ENCODE results near the gene PRKCB.

Gene PRKCB

DNA sequence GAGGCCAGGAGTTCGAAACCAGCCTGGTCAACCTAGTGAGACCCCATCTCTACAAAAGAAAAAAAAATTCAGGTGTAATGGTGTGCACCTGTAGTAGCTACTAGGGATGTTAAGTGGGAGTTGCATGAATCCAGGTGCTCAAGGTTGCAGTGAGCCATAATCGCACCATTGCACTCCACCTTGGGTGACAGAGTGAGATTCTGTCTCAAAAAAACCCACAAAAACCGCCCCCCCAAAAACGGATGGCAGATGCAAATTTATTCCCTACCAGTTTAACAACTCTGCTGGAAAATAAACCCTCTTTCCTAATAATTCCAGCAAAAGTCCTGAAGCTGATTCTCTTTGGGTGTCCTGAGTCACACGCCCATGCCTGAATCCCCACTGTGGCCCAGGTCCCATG, 140.3 kb downstream of the PRKCB start:
- Histone ChIP-seq H3K9ac (ENCODE audit: low read length) (no peak overlapping the region), H3K36me3 (replicated peaks; ENCODE audit: low read depth, low read length) (no peaks in the 10 kb centered on the region), H2AFZ (ENCODE audit: low read depth, low read length) (no peak overlapping the region), H3K27me3 (ENCODE audit: low read depth, low read length) (peaks cover 27% of the 10 kb centered on the region; the same call in 1 of the 2 replicates), H3K79me2 (ENCODE audit: low read length) (no peaks in the 10 kb centered on the region), H3K9me3 (ENCODE audit: insufficient read depth, low read length) (no peaks in the 10 kb centered on the region), H4K20me1 (ENCODE audit: insufficient read depth, low read length) (no peaks in the 10 kb centered on the region), H3K4me2 (ENCODE audit: low read length) (no peak overlapping the region), H3K27ac (ENCODE audit: low read length) (no peak overlapping the region), H3K4me1 (ENCODE audit: low read length) (no peaks in the 10 kb centered on the region), H3K4me3 (ENCODE audit: low read length) (no peak overlapping the region)
- TF ChIP-seq EZH2phosphoT487 (IDR thresholded peaks at IDR 0.05; ENCODE audit: low read depth) = no peak
- TF ChIP-seq, protein P1, sequence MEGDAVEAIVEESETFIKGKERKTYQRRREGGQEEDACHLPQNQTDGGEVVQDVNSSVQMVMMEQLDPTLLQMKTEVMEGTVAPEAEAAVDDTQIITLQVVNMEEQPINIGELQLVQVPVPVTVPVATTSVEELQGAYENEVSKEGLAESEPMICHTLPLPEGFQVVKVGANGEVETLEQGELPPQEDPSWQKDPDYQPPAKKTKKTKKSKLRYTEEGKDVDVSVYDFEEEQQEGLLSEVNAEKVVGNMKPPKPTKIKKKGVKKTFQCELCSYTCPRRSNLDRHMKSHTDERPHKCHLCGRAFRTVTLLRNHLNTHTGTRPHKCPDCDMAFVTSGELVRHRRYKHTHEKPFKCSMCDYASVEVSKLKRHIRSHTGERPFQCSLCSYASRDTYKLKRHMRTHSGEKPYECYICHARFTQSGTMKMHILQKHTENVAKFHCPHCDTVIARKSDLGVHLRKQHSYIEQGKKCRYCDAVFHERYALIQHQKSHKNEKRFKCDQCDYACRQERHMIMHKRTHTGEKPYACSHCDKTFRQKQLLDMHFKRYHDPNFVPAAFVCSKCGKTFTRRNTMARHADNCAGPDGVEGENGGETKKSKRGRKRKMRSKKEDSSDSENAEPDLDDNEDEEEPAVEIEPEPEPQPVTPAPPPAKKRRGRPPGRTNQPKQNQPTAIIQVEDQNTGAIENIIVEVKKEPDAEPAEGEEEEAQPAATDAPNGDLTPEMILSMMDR (IDR thresholded peaks at IDR 0.05; ENCODE audit: low read depth, low read length) = no peak

DNA sequence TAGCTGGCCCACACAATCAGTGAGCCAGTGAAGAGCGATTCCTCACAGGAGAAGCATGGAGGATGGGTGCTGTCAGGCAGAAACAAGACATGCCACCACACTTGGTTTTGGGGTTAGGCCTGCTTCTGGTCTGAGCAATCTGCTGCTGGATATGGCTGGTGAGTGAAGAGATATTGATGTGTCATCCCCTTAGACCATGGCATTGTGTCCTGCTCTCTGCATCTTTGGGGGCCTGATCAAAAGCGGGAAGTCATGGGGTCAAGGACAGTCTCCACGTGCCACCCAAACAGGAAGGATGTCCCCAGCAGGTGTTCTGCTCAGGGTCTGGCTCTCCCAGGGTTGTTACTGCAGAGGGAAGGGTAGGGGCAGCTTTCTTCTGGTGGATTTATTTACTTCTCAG, 140.7 kb downstream of the PRKCB start:
- H3K79me2 ChIP-seq (ENCODE audit: low read length) = no peaks in the 10 kb centered on the region
- H3K36me3 ChIP-seq (replicated peaks; ENCODE audit: low read depth, low read length) = no peaks in the 10 kb centered on the region
- H3K4me2 ChIP-seq (ENCODE audit: low read length) = no peak overlapping the region
- H3K27me3 ChIP-seq (ENCODE audit: low read depth, low read length) = peaks cover 25% of the 10 kb centered on the region; the same call in 1 of the 2 replicates
- H2AFZ ChIP-seq (ENCODE audit: low read depth, low read length) = no peak overlapping the region
- H3K9ac ChIP-seq (ENCODE audit: low read length) = no peak overlapping the region
- H3K27ac ChIP-seq (ENCODE audit: low read length) = no peak overlapping the region
- H3K4me3 ChIP-seq (ENCODE audit: low read length) = no peak overlapping the region
- no peaks in the 10 kb centered on the region for H3K9me3 ChIP-seq (ENCODE audit: insufficient read depth, low read length)
- H4K20me1 ChIP-seq (ENCODE audit: insufficient read depth, low read length) = no peaks in the 10 kb centered on the region
- TF ChIP-seq, protein P1 (IDR thresholded peaks at IDR 0.05; ENCODE audit: low read depth, low read length) = no peak
- TF ChIP-seq EZH2phosphoT487 (IDR thresholded peaks at IDR 0.05; ENCODE audit: low read depth) = no peak
- H3K4me1 ChIP-seq (ENCODE audit: low read length) = no peaks in the 10 kb centered on the region

DNA sequence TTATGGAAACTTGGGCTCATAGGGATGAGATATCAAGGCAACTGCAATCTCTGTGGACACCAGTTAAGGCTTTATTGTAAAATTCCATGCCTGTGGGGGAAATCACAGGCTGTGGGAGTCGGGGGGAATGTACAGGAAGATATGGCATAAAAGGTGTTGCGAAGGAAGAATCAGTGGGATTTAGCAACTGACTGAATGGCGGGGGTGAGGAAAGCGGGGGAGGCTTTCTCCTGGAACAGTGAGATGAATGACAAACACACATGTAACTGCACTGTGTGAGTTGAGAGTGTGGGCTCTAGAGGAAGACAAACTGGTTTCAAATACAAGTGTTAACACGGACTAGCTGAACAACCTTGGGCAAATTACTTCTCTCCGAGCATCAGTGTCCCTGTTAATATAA, 143.7 kb downstream of the PRKCB start:
- TF ChIP-seq, protein P1 (IDR thresholded peaks at IDR 0.05; ENCODE audit: low read depth, low read length) = no peak
- TF ChIP-seq EZH2phosphoT487 (IDR thresholded peaks at IDR 0.05; ENCODE audit: low read depth) = no peak
- no peaks in the 10 kb centered on the region for H4K20me1 ChIP-seq (ENCODE audit: insufficient read depth, low read length)
- no peak overlapping the region for H3K4me2 ChIP-seq (ENCODE audit: low read length)
- H3K9ac ChIP-seq (ENCODE audit: low read length) = no peak overlapping the region
- H3K27ac ChIP-seq (ENCODE audit: low read length) = no peak overlapping the region
- H3K9me3 ChIP-seq (ENCODE audit: insufficient read depth, low read length) = no peaks in the 10 kb centered on the region
- no peak overlapping the region for H3K4me3 ChIP-seq (ENCODE audit: low read length)
- no peaks in the 10 kb centered on the region for H3K36me3 ChIP-seq (replicated peaks; ENCODE audit: low read depth, low read length)
- H3K4me1 ChIP-seq (ENCODE audit: low read length) = no peaks in the 10 kb centered on the region
- H3K79me2 ChIP-seq (ENCODE audit: low read length) = no peaks in the 10 kb centered on the region
- peaks cover 40% of the 10 kb centered on the region for H3K27me3 ChIP-seq (ENCODE audit: low read depth, low read length)
- H2AFZ ChIP-seq (ENCODE audit: low read depth, low read length) = no peak overlapping the region

DNA sequence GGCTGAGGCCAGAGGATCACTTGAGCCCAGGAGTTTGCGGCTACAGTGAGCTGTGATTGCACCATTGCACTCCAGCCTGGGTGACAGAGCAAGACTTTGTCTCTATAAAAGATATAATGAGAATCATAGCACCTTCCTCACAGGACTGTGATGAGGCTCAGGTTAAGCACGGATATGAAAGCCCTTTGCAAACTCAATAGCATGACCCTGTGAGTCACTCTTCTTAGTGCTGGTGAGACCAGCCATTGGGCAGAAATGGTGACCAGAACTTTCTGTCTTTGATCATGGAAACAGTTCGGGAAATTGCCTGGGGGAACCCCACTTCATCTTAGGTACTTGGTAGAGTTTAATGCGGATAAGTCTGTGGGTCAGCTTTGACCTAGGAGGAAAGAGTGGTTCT, 144.2 kb downstream of the PRKCB start:
- H3K27me3 ChIP-seq (ENCODE audit: low read depth, low read length) = peaks cover 43% of the 10 kb centered on the region
- no peak overlapping the region for H3K27ac ChIP-seq (ENCODE audit: low read length)
- H3K4me2 ChIP-seq (ENCODE audit: low read length) = no peak overlapping the region
- H3K9ac ChIP-seq (ENCODE audit: low read length) = no peak overlapping the region
- H3K36me3 ChIP-seq (replicated peaks; ENCODE audit: low read depth, low read length) = no peaks in the 10 kb centered on the region
- H2AFZ ChIP-seq (ENCODE audit: low read depth, low read length) = no peak overlapping the region
- H3K79me2 ChIP-seq (ENCODE audit: low read length) = no peaks in the 10 kb centered on the region
- H3K9me3 ChIP-seq (ENCODE audit: insufficient read depth, low read length) = no peaks in the 10 kb centered on the region
- no peak for TF ChIP-seq EZH2phosphoT487 (IDR thresholded peaks at IDR 0.05; ENCODE audit: low read depth)
- TF ChIP-seq, protein P1 (IDR thresholded peaks at IDR 0.05; ENCODE audit: low read depth, low read length) = no peak
- H3K4me3 ChIP-seq (ENCODE audit: low read length) = no peak overlapping the region
- no peaks in the 10 kb centered on the region for H4K20me1 ChIP-seq (ENCODE audit: insufficient read depth, low read length)
- H3K4me1 ChIP-seq (ENCODE audit: low read length) = no peaks in the 10 kb centered on the region

Data from OCI-LY3 (cell line).